ENCODE results near the gene RECK.

RECK gene

GRCh38 chr9:36140086-36141084 lies 103.7 kb downstream of the RECK start:
- no peak for DNase-seq

GRCh38 chr9:36141288-36141687 lies 104.6 kb downstream of the RECK start:
- DNase-seq = no peak

GRCh38 chr9:36141761-36142160 lies 105.0 kb downstream of the RECK start:
- DNase-seq = no peak

GRCh38 chr9:36142510-36143244 lies 106.0 kb downstream of the RECK start:
- DNase-seq = no peak

GRCh38 chr9:36143245-36143641 lies 106.5 kb downstream of the RECK start:
- DNase-seq = no peak

- DNase-seq = no peak
Observed at GRCh38 chr9:36144309-36145232, 107.9 kb downstream of the RECK start.

- no peak for DNase-seq
Observed at GRCh38 chr9:36145970-36146369, 109.3 kb downstream of the RECK start.

- DNase-seq = no peak
Observed at GRCh38 chr9:36146651-36147050, 109.9 kb downstream of the RECK start.

- no peak for DNase-seq
Observed at GRCh38 chr9:36147441-36148175, 110.9 kb downstream of the RECK start.

- DNase-seq = no peak
Observed at GRCh38 chr9:36148311-36149051, 111.8 kb downstream of the RECK start.

- no peak for DNase-seq
Observed at GRCh38 chr9:36149197-36149596, 112.5 kb downstream of the RECK start.

- DNase-seq = no peak
Observed at GRCh38 chr9:36150574-36151315, 114.0 kb downstream of the RECK start.

GRCh38 chr9:36151316-36152210 lies 114.8 kb downstream of the RECK start:
- DNase-seq = no peak

GRCh38 chr9:36152741-36153438 lies 116.2 kb downstream of the RECK start:
- no peak for DNase-seq

- no peak for DNase-seq
Observed at GRCh38 chr9:36153746-36154145, 117.0 kb downstream of the RECK start.

GRCh38 chr9:36154331-36154952 lies 117.7 kb downstream of the RECK start:
- DNase-seq = peak; percentile 39 to 59

- no peak for DNase-seq
Observed at GRCh38 chr9:36156116-36156515, 119.4 kb downstream of the RECK start.

- no peak for DNase-seq
Observed at GRCh38 chr9:36158122-36158521, 121.4 kb downstream of the RECK start.
